Karpas-422 (cell line): ENCODE results near the gene DPP6. TPM values are rescaled to one million over a fixed set of nuclear protein-coding genes. Genes with fewer than 3 reads are reported as not detected.
"Not testable (repeated sequence)": the region's sequence is repeated elsewhere in the genome, so short reads cannot be mapped to it uniquely, and the experiment has no call there.

Source experiments
- DNase-seq: peaks from one replicate; pipeline ENCODE4 v3.0.0-alpha.2; 2015
- H2AFZ ChIP-seq: fragments of 200-600 bp; sonication (generic); 2 replicates; pipeline ENCODE4 v1.6.1; 2014; ENCODE audit warnings: antibody characterized with exemption, low read length, mixed read lengths
- H3K27ac ChIP-seq: fragments of 200-600 bp; sonication (generic); 2 replicates; pipeline ENCODE4 v1.5.1; 2014; ENCODE audit warnings: mild to moderate bottlenecking, low read length, moderate library complexity
- H3K27me3 ChIP-seq: fragments of 200-600 bp; sonication (generic); 2 replicates; pipeline ENCODE4 v1.6.1; 2014; ENCODE audit warnings: low read length, mixed read lengths
- H3K36me3 ChIP-seq: fragments of 200-600 bp; sonication (generic); 2 replicates; pipeline ENCODE4 v1.6.1; 2014; ENCODE audit warnings: low read length, mixed read lengths; ENCODE audit not compliant: insufficient read depth
- H3K4me1 ChIP-seq: fragments of 200-600 bp; sonication (generic); 2 replicates; pipeline ENCODE4 v1.6.1; 2014; ENCODE audit warnings: mild to moderate bottlenecking, low read length, mixed read lengths
- H3K4me2 ChIP-seq: fragments of 200-600 bp; sonication (generic); 2 replicates; pipeline ENCODE4 v1.6.1; 2014; ENCODE audit warnings: low read length, low read depth, mild to moderate bottlenecking; ENCODE audit not compliant: poor library complexity, severe bottlenecking
- H3K4me3 ChIP-seq: fragments of 200-600 bp; sonication (generic); 2 replicates; pipeline ENCODE4 v1.5.1; 2014; ENCODE audit warnings: mild to moderate bottlenecking, antibody characterized with exemption, low read length, mixed read lengths
- H3K79me2 ChIP-seq: fragments of 200-600 bp; sonication (generic); 2 replicates; pipeline ENCODE4 v1.6.1; 2014; ENCODE audit warnings: mild to moderate bottlenecking, low read length, mixed read lengths
- H3K9ac ChIP-seq: fragments of 200-600 bp; sonication (generic); 2 replicates; pipeline ENCODE4 v1.6.0; 2014; ENCODE audit warnings: low read length
- H3K9me2 ChIP-seq: fragments of 200-600 bp; sonication (generic), shearing (Covaris generic); replicated peaks from 2 replicates; pipeline ENCODE4 v1.6.0; 2014; ENCODE audit warnings: mild to moderate bottlenecking, low read length, moderate library complexity; ENCODE audit not compliant: insufficient read depth
- H3K9me3 ChIP-seq: fragments of 300-700, 200-600 bp; sonication (generic); 2 replicates; pipeline ENCODE4 v1.6.1; 2014; ENCODE audit warnings: low read length, mixed read lengths
- H4K20me1 ChIP-seq: fragments of 200-600 bp; sonication (generic); 2 replicates; pipeline ENCODE4 v1.6.1; 2014; ENCODE audit warnings: mild to moderate bottlenecking, antibody characterized with exemption, low read length, low read depth; ENCODE audit not compliant: insufficient read depth
- total RNA-seq: library from RNA; depleted of rRNA; stranded (reverse); fragments of >200 nt; shearing (Covaris generic); gene quantifications from 2 replicates; pipeline ENCODE4 v1.2.3, GENCODE V29; 2014; ENCODE audit warnings: low replicate concordance

Gene DPP6
- total RNA-seq, 1 experiment from 2014 or later, result not detected

- Histone ChIP-seq H2AFZ (no peak overlapping the region), H3K4me2 (no peak overlapping the region), H4K20me1 (no peaks in the 10 kb centered on the region), H3K9me3 (no peaks in the 10 kb centered on the region), H3K27ac (no peak overlapping the region), H3K4me3 (no peak overlapping the region), H3K9ac (no peak overlapping the region), H3K4me1 (no peaks in the 10 kb centered on the region), H3K36me3 (no peaks in the 10 kb centered on the region), H3K79me2 (no peaks in the 10 kb centered on the region), H3K27me3 (no peaks in the 10 kb centered on the region), H3K9me2 (no peaks in the 10 kb centered on the region)
- DNase-seq, result no peak
Measured at GRCh38 chr7:154917808-154918160, 865.6 kb downstream of the DPP6 start.

- no peak for DNase-seq
- no peaks in the 10 kb centered on the region for H3K9me2 ChIP-seq
- no peaks in the 10 kb centered on the region for H3K36me3 ChIP-seq
- no peaks in the 10 kb centered on the region for H4K20me1 ChIP-seq
- H3K9ac ChIP-seq, result no peak overlapping the region
- H3K4me3 ChIP-seq, result no peak overlapping the region
- no peaks in the 10 kb centered on the region for H3K27me3 ChIP-seq
- H3K27ac ChIP-seq, result no peak overlapping the region
- no peak overlapping the region for H3K4me2 ChIP-seq
- no peak overlapping the region for H2AFZ ChIP-seq
- H3K9me3 ChIP-seq, result no peaks in the 10 kb centered on the region
- no peaks in the 10 kb centered on the region for H3K79me2 ChIP-seq
- H3K4me1 ChIP-seq, result no peaks in the 10 kb centered on the region
Measured at GRCh38 chr7:154918266-154918665, 866.1 kb downstream of the DPP6 start.

GRCh38 chr7:154918741-154919140, 866.5 kb downstream of the DPP6 start:
- no peak overlapping the region for H3K4me3 ChIP-seq

GRCh38 chr7:154919344-154920225, 867.4 kb downstream of the DPP6 start:
- no peak overlapping the region for H3K27ac ChIP-seq
- no peaks in the 10 kb centered on the region for H3K9me2 ChIP-seq
- no peaks in the 10 kb centered on the region for H3K79me2 ChIP-seq
- no peak for DNase-seq
- no peaks in the 10 kb centered on the region for H4K20me1 ChIP-seq
- no peaks in the 10 kb centered on the region for H3K27me3 ChIP-seq
- no peaks in the 10 kb centered on the region for H3K4me1 ChIP-seq
- no peaks in the 10 kb centered on the region for H3K36me3 ChIP-seq
- no peak overlapping the region for H3K4me2 ChIP-seq
- H3K4me3 ChIP-seq, result no peak overlapping the region
- H2AFZ ChIP-seq, result no peak overlapping the region
- no peaks in the 10 kb centered on the region for H3K9me3 ChIP-seq
- no peak overlapping the region for H3K9ac ChIP-seq

More at GRCh38 chr7:154918741-154919140, 866.5 kb downstream of the DPP6 start:
- H4K20me1 ChIP-seq, result no peaks in the 10 kb centered on the region
- DNase-seq, result no peak
- no peaks in the 10 kb centered on the region for H3K9me2 ChIP-seq
- H3K27ac ChIP-seq, result no peak overlapping the region
- no peak overlapping the region for H2AFZ ChIP-seq
- no peak overlapping the region for H3K9ac ChIP-seq
- no peaks in the 10 kb centered on the region for H3K36me3 ChIP-seq
- H3K79me2 ChIP-seq, result no peaks in the 10 kb centered on the region
- no peak overlapping the region for H3K4me2 ChIP-seq
- no peaks in the 10 kb centered on the region for H3K4me1 ChIP-seq
- H3K27me3 ChIP-seq, result no peaks in the 10 kb centered on the region
- H3K9me3 ChIP-seq, result no peaks in the 10 kb centered on the region

GRCh38 chr7:154922472-154922871, 870.3 kb downstream of the DPP6 start:
- H3K36me3 ChIP-seq, H3K9me3 ChIP-seq, H3K4me2 ChIP-seq, H3K27me3 ChIP-seq, H2AFZ ChIP-seq, H3K79me2 ChIP-seq, DNase-seq, H3K4me3 ChIP-seq, H3K9me2 ChIP-seq, H3K9ac ChIP-seq, H4K20me1 ChIP-seq, H3K27ac ChIP-seq, H3K4me1 ChIP-seq: not testable (repeated sequence)

- Histone ChIP-seq H3K9ac (peak overlapping the region; percentile 59), H3K79me2 (no peaks in the 10 kb centered on the region), H3K4me3 (peak overlapping the region; percentile 80)
Measured at GRCh38 chr7:154927624-154928125, 875.5 kb downstream of the DPP6 start.

GRCh38 chr7:154928136-154929005, 876.2 kb downstream of the DPP6 start:
- H3K27me3 ChIP-seq, result no peaks in the 10 kb centered on the region
- no peaks in the 10 kb centered on the region for H3K79me2 ChIP-seq
- peaks cover 7% of the 10 kb centered on the region for H3K9me3 ChIP-seq
- peak overlapping the region; percentile 84 for H3K4me2 ChIP-seq
- DNase-seq, result peak; percentile 98
- H2AFZ ChIP-seq, result peak overlapping the region; percentile 94
- peaks cover 6% of the 10 kb centered on the region; the same call in 1 of the 2 replicates for H3K36me3 ChIP-seq
- no peaks in the 10 kb centered on the region for H3K9me2 ChIP-seq
- H4K20me1 ChIP-seq, result no peaks in the 10 kb centered on the region
- peak overlapping the region; percentile 78 for H3K9ac ChIP-seq
- peak overlapping the region; percentile 80 for H3K4me3 ChIP-seq
- H3K27ac ChIP-seq, result peak overlapping the region; percentile 61
- peaks cover 13% of the 10 kb centered on the region for H3K4me1 ChIP-seq

More at GRCh38 chr7:154927624-154928125, 875.5 kb downstream of the DPP6 start:
- Histone ChIP-seq H3K27ac (no peak overlapping the region), H3K27me3 (no peaks in the 10 kb centered on the region), H3K9me3 (peaks cover under 1% of the 10 kb centered on the region), H2AFZ (peak overlapping the region; percentile 90), H3K4me1 (peaks cover 13% of the 10 kb centered on the region), H3K9me2 (no peaks in the 10 kb centered on the region), H4K20me1 (no peaks in the 10 kb centered on the region), H3K4me2 (peak overlapping the region; percentile 84), H3K36me3 (peaks cover 1% of the 10 kb centered on the region; the same call in 1 of the 2 replicates)
- DNase-seq, result peak; percentile 94
